HCT116 (cell line): ENCODE measurements around the gene TEX2. TPM values are rescaled to one million over a fixed set of nuclear protein-coding genes. Genes with fewer than 3 reads are reported as not detected.

Experiments
- ATAC-seq: fragments of 200-7000 bp; cut with Tn5 transposase; 2 replicates; pipeline ENCODE4 v1.9.1; 2020; ENCODE audit warnings: mild to moderate bottlenecking, moderate library complexity
- BruUV-seq: library from RNA; stranded (reverse); fragments of 400-500 nt; replicated peaks from 2 replicates; lab custom pipeline; 2021; lab: Mats Ljungman, UMichigan
- CTCF ChIA-PET: fragments of 300-600 bp; sonication (Branson Sonifier 250); formaldehyde crosslinking; loops from one replicate; lab custom pipeline; 2021; ENCODE audit warnings: antibody characterized with exemption; lab: Charles Lee
- POLR2A ChIA-PET: fragments of 300-600, 350-600 bp; sonication (Branson Sonifier 250); formaldehyde crosslinking; loops from one replicate; lab custom pipeline; 2021; ENCODE audit warnings: antibody characterized with exemption; lab: Charles Lee
- RAD21 ChIA-PET, 2 experiments: fragments of 300-600 bp; sonication (Branson Sonifier 250); formaldehyde crosslinking; loops; one replicate each; lab custom pipeline; 2023; ENCODE audit warnings: low total read pairs in 2 of 2; ENCODE audit not compliant: uncharacterized antibody in 2 of 2, unreplicated experiment in 2 of 2, low non-redundant PET in 1 of 2; lab: Charles Lee
- DNase-seq: peaks from one replicate; pipeline ENCODE4 v3.0.0-alpha.2; 2010; ENCODE audit warnings: low read depth, low spot score
- H2AFZ ChIP-seq: fragments of 200-600 bp; shearing (Covaris generic), sonication (generic); 2 replicates; pipeline ENCODE4 v1.6.1; 2017; ENCODE audit warnings: low read depth, mixed run types, mixed read lengths, antibody characterized with exemption, low read length; ENCODE audit not compliant: poor library complexity, severe bottlenecking
- H3K27ac ChIP-seq: 2 replicates; pipeline ENCODE4 v1.5.1; 2012; ENCODE audit warnings: low read depth, low read length
- H3K27me3 ChIP-seq: fragments of 200-600 bp; sonication (generic); 2 replicates; pipeline ENCODE4 v1.6.1; 2016; ENCODE audit warnings: mixed run types, low read length, mixed read lengths; ENCODE audit not compliant: insufficient read depth
- H3K36me3 ChIP-seq, 2 experiments: fragments of 200-500 bp in 1 of 2; fragments of 200-600 bp in 1 of 2; sonication (Bioruptor generic) in 1 of 2; sonication (generic) in 1 of 2; 2 replicates each; pipeline versions ENCODE4 v1.5.1 to v1.6.1; 2014 to 2016; ENCODE audit warnings: low read length in 2 of 2, inconsistent platforms in 1 of 2, mixed read lengths in 1 of 2, mixed run types in 1 of 2; ENCODE audit not compliant: insufficient read depth in 2 of 2, control insufficient read depth in 1 of 2
- H3K4me1 ChIP-seq, 2 experiments: fragments of 200-600 bp in 1 of 2; sonication (generic) in 1 of 2; 2 replicates each; pipeline versions ENCODE4 v1.5.1 to v1.6.1; 2012 to 2017; ENCODE audit warnings: low read length in 2 of 2, inconsistent platforms in 1 of 2, mild to moderate bottlenecking in 1 of 2, mixed read lengths in 1 of 2, mixed run types in 1 of 2, moderate library complexity in 1 of 2; ENCODE audit not compliant: insufficient read depth in 2 of 2, control insufficient read depth in 1 of 2
- H3K4me2 ChIP-seq: fragments of 200-600 bp; sonication (generic); 2 replicates; pipeline ENCODE4 v1.6.1; 2017; ENCODE audit warnings: mixed run types, low read length, mixed read lengths
- H3K4me3 ChIP-seq, 2 experiments: fragments of 200-600 bp in 1 of 2; sonication (generic) in 1 of 2; replicated peaks in 1 of 2; 2 replicates each; pipeline ENCODE4 v1.5.1; 2011 to 2016; ENCODE audit warnings: low read length in 2 of 2, control low read depth in 1 of 2, low read depth in 1 of 2, mild to moderate bottlenecking in 1 of 2, mixed read lengths in 1 of 2, mixed run types in 1 of 2
- H3K79me2 ChIP-seq: fragments of 200-600 bp; sonication (generic); 2 replicates; pipeline ENCODE4 v1.6.1; 2017; ENCODE audit warnings: mild to moderate bottlenecking, mixed run types, low read length, moderate library complexity, mixed read lengths; ENCODE audit not compliant: insufficient read depth
- H3K9ac ChIP-seq: fragments of 200-600 bp; sonication (generic); 2 replicates; pipeline ENCODE4 v1.6.1; 2016; ENCODE audit warnings: low read length, mixed read lengths
- H3K9me2 ChIP-seq: fragments of 200-600 bp; sonication (generic), shearing (Covaris generic); 2 replicates; pipeline ENCODE4 v1.6.1; 2017; ENCODE audit warnings: mixed run types, mild to moderate bottlenecking, moderate library complexity; ENCODE audit not compliant: insufficient read depth
- H3K9me3 ChIP-seq, 2 experiments: fragments of 200-500 bp in 1 of 2; fragments of 200-600 bp in 1 of 2; sonication (Bioruptor generic) in 1 of 2; sonication (generic) in 1 of 2; 2 replicates each; pipeline ENCODE4 v1.6.1; 2014 to 2017; ENCODE audit warnings: low read length in 2 of 2, mixed read lengths in 2 of 2, inconsistent platforms in 1 of 2, low read depth in 1 of 2, mild to moderate bottlenecking in 1 of 2, mixed run types in 1 of 2, moderate library complexity in 1 of 2; ENCODE audit not compliant: control insufficient read depth in 1 of 2, insufficient read depth in 1 of 2
- H4K20me1 ChIP-seq: fragments of 200-600 bp; sonication (generic), shearing (Covaris generic); 2 replicates; pipeline ENCODE4 v1.6.1; 2017; ENCODE audit warnings: mixed run types, mild to moderate bottlenecking, moderate library complexity; ENCODE audit not compliant: insufficient read depth
- CBX3 ChIP-seq: IDR thresholded peaks from 2 replicates; pipeline ENCODE4 v1.6.1; 2012; ENCODE audit warnings: low read depth
- CEBPB ChIP-seq: IDR thresholded peaks from 2 replicates; pipeline ENCODE4 v1.6.1; 2012; ENCODE audit warnings: low read depth
- ELF1 ChIP-seq: IDR thresholded peaks from 2 replicates; pipeline ENCODE4 v1.6.1; 2012; ENCODE audit warnings: low read depth, borderline replicate concordance
- EZH2 ChIP-seq: fragments of 200-600 bp; sonication (generic); IDR thresholded peaks from 2 replicates; pipeline ENCODE4 v1.6.1; 2017; ENCODE audit warnings: antibody characterized with exemption, mixed run types
- EZH2phosphoT487 ChIP-seq: fragments of 200-600 bp; IDR thresholded peaks from 2 replicates; pipeline ENCODE4 v1.6.1; 2018; ENCODE audit warnings: antibody characterized with exemption, borderline replicate concordance
- MAX ChIP-seq: IDR thresholded peaks from 2 replicates; pipeline ENCODE4 v1.6.1; 2012
- SIN3A ChIP-seq: IDR thresholded peaks from 2 replicates; pipeline ENCODE4 v1.6.1; 2012; ENCODE audit warnings: low read depth
- SP1 ChIP-seq: IDR thresholded peaks from 2 replicates; pipeline ENCODE4 v1.6.1; 2012; ENCODE audit warnings: low read depth
- YY1 ChIP-seq: IDR thresholded peaks from 2 replicates; pipeline ENCODE4 v1.6.1; 2011; ENCODE audit warnings: low read length, low read depth, moderate library complexity, mild to moderate bottlenecking; ENCODE audit not compliant: insufficient replicate concordance; ENCODE audit errors: extremely low read depth
- ZBTB33 ChIP-seq: IDR thresholded peaks from 2 replicates; pipeline ENCODE4 v1.6.1; 2011; ENCODE audit warnings: mild to moderate bottlenecking, low read length, moderate library complexity; ENCODE audit not compliant: insufficient replicate concordance; ENCODE audit errors: extremely low read depth
- ZFX ChIP-seq: fragments of 450-650 bp; IDR thresholded peaks from 2 replicates; pipeline ENCODE4 v1.6.1; 2017
- ZNF274 ChIP-seq: fragments of 200-500 bp; sonication (Bioruptor generic); IDR thresholded peaks from 2 replicates; pipeline ENCODE4 v1.6.1; 2014; ENCODE audit warnings: mild to moderate bottlenecking, low read depth, low read length, inconsistent platforms
- intact Hi-C: fragments of 100-400 bp; cut with micrococcal nuclease; formaldehyde crosslinking; loops from 2 replicates; pipeline ENCODE4 v1.10.0; 2022
- total RNA-seq: library from RNA; stranded (reverse); gene quantifications from one replicate; pipeline ENCODE4 v1.2.1, GENCODE V29; 2021; ENCODE audit not compliant: unreplicated experiment

TEX2 gene
- total RNA-seq, 1 experiment from 2014 or later, result 24.6 TPM

DNA sequence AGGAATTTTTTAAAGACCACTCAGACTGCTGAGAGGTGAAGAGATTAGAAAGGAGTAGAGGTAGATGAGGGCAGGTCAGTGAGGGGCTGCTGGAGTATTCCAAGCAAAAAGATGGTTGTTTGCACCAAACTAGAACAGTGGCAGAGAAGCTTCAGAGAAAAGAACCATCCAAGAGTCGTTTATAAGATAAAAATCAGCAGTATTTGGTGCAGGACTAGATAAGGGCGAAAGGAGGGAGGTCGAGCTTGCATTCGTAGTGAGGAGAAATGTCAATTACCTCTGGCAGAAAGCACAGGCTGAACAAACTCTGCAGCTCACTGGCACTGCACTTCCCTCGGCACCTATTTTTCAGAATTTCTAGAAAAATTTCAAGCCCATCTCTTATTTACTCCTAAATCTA is 9.6 kb downstream of the TEX2 start (continued):
- no peak for TF ChIP-seq ZBTB33
- TF ChIP-seq CBX3, result no peak
- no peak for TF ChIP-seq ZFX
- TF ChIP-seq SIN3A, result no peak
- no peak for TF ChIP-seq EZH2phosphoT487
- no peak for TF ChIP-seq CEBPB
- TF ChIP-seq ELF1, result no peak
- no peak for TF ChIP-seq EZH2
- no peak for TF ChIP-seq SP1

DNA sequence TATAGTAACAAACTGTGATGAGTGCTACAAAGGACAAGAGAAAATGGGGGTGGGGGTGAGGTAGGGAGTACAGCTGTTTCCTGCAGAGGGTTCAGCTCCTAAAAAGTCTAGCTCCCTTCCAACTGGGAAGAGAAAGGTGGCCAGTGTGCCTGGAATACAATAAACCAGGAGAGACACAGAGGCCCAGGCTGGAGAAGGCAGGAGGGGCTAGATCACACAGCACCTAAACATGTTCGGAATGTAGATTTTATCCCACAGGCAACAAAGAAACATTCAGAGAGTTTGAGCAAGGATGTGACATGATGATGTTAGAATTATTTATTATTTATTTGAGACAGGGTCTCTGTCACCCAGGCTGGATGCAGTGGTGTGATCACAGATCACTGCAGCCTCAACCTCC is 10.2 kb downstream of the TEX2 start:
- Histone ChIP-seq H3K4me3 (no peak overlapping the region), H3K9ac (no peak overlapping the region), H3K27ac (no peak overlapping the region), H2AFZ (no peak overlapping the region), H4K20me1 (no peaks in the 10 kb centered on the region), H3K4me2 (no peak overlapping the region), H3K27me3 (no peaks in the 10 kb centered on the region), H3K79me2 (peaks cover 68% of the 10 kb centered on the region), H3K9me2 (no peaks in the 10 kb centered on the region), H3K36me3 (no peaks in the 10 kb centered on the region), H3K9me3 (no peaks in the 10 kb centered on the region), H3K4me1 (no peaks in the 10 kb centered on the region)
- ATAC-seq (no peak), DNase-seq (no peak)
- no peak for TF ChIP-seq ZNF274
- TF ChIP-seq YY1, result no peak
- no peak for TF ChIP-seq MAX
- TF ChIP-seq SP1, result no peak
- no peak for TF ChIP-seq SIN3A
- TF ChIP-seq CBX3, result no peak
- TF ChIP-seq ZBTB33, result no peak
- ChIA-PET CTCF (interaction anchor here (1.7 kb wide), 1 partner anchor 16 kb away, joined by 5 read pairs; no protein-coding TSS in a partner anchor), RAD21 (no interaction called here), POLR2A (no interaction called here)
- BruUV-seq, result no TSS peak
- intact Hi-C loops, result no loop called here
